ENCODE results near the gene DBN1. TPM values are rescaled to one million over a fixed set of nuclear protein-coding genes. Genes with fewer than 3 reads are reported as not detected.

Gene DBN1
- total RNA-seq, 1 experiment from 2014 or later: 286 TPM

- no peak for TF ChIP-seq EZH2 (IDR thresholded peaks at IDR 0.05; ENCODE audit: borderline replicate concordance, low read depth, low read length, poor library complexity, severe bottlenecking)
- TF ChIP-seq, protein P1, sequence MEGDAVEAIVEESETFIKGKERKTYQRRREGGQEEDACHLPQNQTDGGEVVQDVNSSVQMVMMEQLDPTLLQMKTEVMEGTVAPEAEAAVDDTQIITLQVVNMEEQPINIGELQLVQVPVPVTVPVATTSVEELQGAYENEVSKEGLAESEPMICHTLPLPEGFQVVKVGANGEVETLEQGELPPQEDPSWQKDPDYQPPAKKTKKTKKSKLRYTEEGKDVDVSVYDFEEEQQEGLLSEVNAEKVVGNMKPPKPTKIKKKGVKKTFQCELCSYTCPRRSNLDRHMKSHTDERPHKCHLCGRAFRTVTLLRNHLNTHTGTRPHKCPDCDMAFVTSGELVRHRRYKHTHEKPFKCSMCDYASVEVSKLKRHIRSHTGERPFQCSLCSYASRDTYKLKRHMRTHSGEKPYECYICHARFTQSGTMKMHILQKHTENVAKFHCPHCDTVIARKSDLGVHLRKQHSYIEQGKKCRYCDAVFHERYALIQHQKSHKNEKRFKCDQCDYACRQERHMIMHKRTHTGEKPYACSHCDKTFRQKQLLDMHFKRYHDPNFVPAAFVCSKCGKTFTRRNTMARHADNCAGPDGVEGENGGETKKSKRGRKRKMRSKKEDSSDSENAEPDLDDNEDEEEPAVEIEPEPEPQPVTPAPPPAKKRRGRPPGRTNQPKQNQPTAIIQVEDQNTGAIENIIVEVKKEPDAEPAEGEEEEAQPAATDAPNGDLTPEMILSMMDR (conservative IDR thresholded peaks at IDR 0.05; ENCODE audit: low read depth, low read length): no peak
- ChIA-PET CTCF (no interaction called here), POLR2A (ENCODE audit: low non-redundant PET) (no interaction called here)
- H3K4me3 ChIP-seq (ENCODE audit: low read depth, low read length, poor library complexity, severe bottlenecking): no peak overlapping the region
- no peak for DNase-seq (ENCODE audit: low spot score)
- no peaks in the 10 kb centered on the region for H3K27me3 ChIP-seq (replicated peaks; ENCODE audit: insufficient read depth, low read depth, low read length, poor library complexity)
- H3K27ac ChIP-seq (ENCODE audit: low read depth, low read length, poor library complexity, severe bottlenecking): no peak overlapping the region
- intact Hi-C loops (cut with micrococcal nuclease; ENCODE audit: unreplicated experiment): no loop called here
- no peaks in the 10 kb centered on the region for H3K9me3 ChIP-seq (ENCODE audit: low read depth, low read length, poor library complexity, severe bottlenecking)
- no peaks in the 10 kb centered on the region for H3K4me1 ChIP-seq (ENCODE audit: insufficient read depth, low read length, poor library complexity, severe bottlenecking)
- H3K36me3 ChIP-seq (ENCODE audit: insufficient read depth, low read length, poor library complexity, severe bottlenecking): peaks cover 20% of the 10 kb centered on the region
- BruUV-seq (replicated peaks): no TSS peak
Measured at GRCh38 chr5:177483994-177484901, 10.8 kb upstream of the DBN1 start.

GRCh38 chr5:177483042-177483441, 9.6 kb upstream of the DBN1 start:
- TF ChIP-seq, protein P1 (conservative IDR thresholded peaks at IDR 0.05; ENCODE audit: low read depth, low read length): no peak
- no peak for TF ChIP-seq EZH2 (IDR thresholded peaks at IDR 0.05; ENCODE audit: borderline replicate concordance, low read depth, low read length, poor library complexity, severe bottlenecking)
- intact Hi-C loops (cut with micrococcal nuclease; ENCODE audit: unreplicated experiment): no loop called here
- H3K36me3 ChIP-seq (ENCODE audit: insufficient read depth, low read length, poor library complexity, severe bottlenecking): peaks cover 14% of the 10 kb centered on the region
- ChIA-PET POLR2A (ENCODE audit: low non-redundant PET) (no interaction called here), CTCF (interaction anchor here (0.6 kb wide), 1 partner anchor 176 kb away, joined by 5 read pairs; no protein-coding TSS in a partner anchor)
- no peak overlapping the region for H3K4me3 ChIP-seq (ENCODE audit: low read depth, low read length, poor library complexity, severe bottlenecking)
- H3K27ac ChIP-seq (ENCODE audit: low read depth, low read length, poor library complexity, severe bottlenecking): no peak overlapping the region
- no peaks in the 10 kb centered on the region for H3K9me3 ChIP-seq (ENCODE audit: low read depth, low read length, poor library complexity, severe bottlenecking)
- DNase-seq (ENCODE audit: low spot score): no peak
- H3K4me1 ChIP-seq (ENCODE audit: insufficient read depth, low read length, poor library complexity, severe bottlenecking): no peaks in the 10 kb centered on the region
- BruUV-seq (replicated peaks): no TSS peak
- H3K27me3 ChIP-seq (replicated peaks; ENCODE audit: insufficient read depth, low read depth, low read length, poor library complexity): no peaks in the 10 kb centered on the region

DNA sequence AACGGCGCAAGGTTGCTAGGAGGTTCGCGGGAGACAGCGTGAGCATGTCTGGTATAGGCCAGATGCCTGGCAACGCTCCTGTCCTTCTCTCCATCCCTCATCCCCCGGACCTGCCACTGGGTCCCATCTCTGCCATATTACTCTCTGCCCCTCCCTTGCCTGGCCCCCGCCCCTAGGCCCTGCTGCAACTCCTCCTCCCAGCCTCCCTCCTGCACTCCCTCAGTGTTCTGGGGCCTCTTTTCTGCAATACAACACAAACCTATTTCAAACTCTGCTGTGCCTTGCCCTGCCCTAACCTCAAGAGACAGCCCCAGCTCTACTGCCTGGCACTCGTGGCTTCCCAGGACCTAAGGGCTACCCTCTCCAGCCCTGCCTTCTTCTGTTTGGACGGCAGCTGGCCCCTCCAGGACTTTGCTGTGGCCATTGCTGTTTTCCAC, 8.9 kb upstream of the DBN1 start:
- TF ChIP-seq, protein P1 (conservative IDR thresholded peaks at IDR 0.05; ENCODE audit: low read depth, low read length): no peak
- POLR2A ChIA-PET (ENCODE audit: low non-redundant PET): no interaction called here
- H3K27ac ChIP-seq (ENCODE audit: low read depth, low read length, poor library complexity, severe bottlenecking): no peak overlapping the region
- H3K9me3 ChIP-seq (ENCODE audit: low read depth, low read length, poor library complexity, severe bottlenecking): no peaks in the 10 kb centered on the region
- CTCF ChIA-PET: interaction anchor here (0.6 kb wide), 1 partner anchor 175 kb away, joined by 5 read pairs; no protein-coding TSS in a partner anchor
- H3K4me3 ChIP-seq (ENCODE audit: low read depth, low read length, poor library complexity, severe bottlenecking): no peak overlapping the region
- H3K27me3 ChIP-seq (replicated peaks; ENCODE audit: insufficient read depth, low read depth, low read length, poor library complexity): no peaks in the 10 kb centered on the region
- DNase-seq (ENCODE audit: low spot score): no peak
- intact Hi-C loops (cut with micrococcal nuclease; ENCODE audit: unreplicated experiment): no loop called here
- no TSS peak for BruUV-seq (replicated peaks)
- H3K4me1 ChIP-seq (ENCODE audit: insufficient read depth, low read length, poor library complexity, severe bottlenecking): no peaks in the 10 kb centered on the region
- H3K36me3 ChIP-seq (ENCODE audit: insufficient read depth, low read length, poor library complexity, severe bottlenecking): peaks cover 8% of the 10 kb centered on the region

Measured in A673 (cell line).